Loucy (cell line): Measurements from ENCODE around the gene PIGO.

ENCODE experiments used
- CTCF ChIP-seq: fragments of 200-600 bp; sonication (generic); conservative IDR thresholded peaks from 2 replicates; pipeline ENCODE4 v1.5.1; 2014; ENCODE audit warnings: mild to moderate bottlenecking, antibody characterized with exemption, low read length
- EZH2phosphoT487 ChIP-seq: fragments of 200-600 bp; IDR thresholded peaks from 2 replicates; pipeline ENCODE4 v1.6.1; 2018; ENCODE audit warnings: antibody characterized with exemption, mild to moderate bottlenecking, moderate library complexity, borderline replicate concordance

- TF ChIP-seq CTCF (no peak), EZH2phosphoT487 (no peak)
Measured at GRCh38 chr9:35069020-35069419, 27.4 kb downstream of the PIGO start.
